ENCODE data around the gene CRNKL1.

DNA sequence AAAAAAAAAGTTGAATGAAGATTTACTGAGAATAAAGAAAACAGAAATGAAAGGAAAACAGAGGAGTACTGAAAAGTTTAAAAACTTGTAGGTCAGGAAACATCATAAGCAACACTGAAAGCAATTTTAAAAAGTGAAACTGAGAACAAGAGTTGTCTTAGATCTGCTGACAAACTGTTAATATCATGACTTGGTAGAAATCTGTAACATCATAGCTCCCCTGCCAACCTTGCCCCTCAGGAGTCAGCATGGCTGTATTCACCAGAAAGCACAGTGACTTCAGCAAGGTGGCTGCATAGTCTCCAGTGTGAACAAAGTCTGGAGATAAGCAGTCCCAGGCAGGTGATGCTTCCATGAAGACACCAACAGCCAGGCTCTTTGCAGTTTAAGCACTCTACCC lies 29.8 kb downstream of the CRNKL1 start:
- TF ChIP-seq, protein P1, sequence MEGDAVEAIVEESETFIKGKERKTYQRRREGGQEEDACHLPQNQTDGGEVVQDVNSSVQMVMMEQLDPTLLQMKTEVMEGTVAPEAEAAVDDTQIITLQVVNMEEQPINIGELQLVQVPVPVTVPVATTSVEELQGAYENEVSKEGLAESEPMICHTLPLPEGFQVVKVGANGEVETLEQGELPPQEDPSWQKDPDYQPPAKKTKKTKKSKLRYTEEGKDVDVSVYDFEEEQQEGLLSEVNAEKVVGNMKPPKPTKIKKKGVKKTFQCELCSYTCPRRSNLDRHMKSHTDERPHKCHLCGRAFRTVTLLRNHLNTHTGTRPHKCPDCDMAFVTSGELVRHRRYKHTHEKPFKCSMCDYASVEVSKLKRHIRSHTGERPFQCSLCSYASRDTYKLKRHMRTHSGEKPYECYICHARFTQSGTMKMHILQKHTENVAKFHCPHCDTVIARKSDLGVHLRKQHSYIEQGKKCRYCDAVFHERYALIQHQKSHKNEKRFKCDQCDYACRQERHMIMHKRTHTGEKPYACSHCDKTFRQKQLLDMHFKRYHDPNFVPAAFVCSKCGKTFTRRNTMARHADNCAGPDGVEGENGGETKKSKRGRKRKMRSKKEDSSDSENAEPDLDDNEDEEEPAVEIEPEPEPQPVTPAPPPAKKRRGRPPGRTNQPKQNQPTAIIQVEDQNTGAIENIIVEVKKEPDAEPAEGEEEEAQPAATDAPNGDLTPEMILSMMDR (IDR thresholded peaks at IDR 0.05; ENCODE audit: low read depth, low read length): no peak
- TF ChIP-seq POLR2A (IDR thresholded peaks at IDR 0.05; ENCODE audit: extremely low read depth, insufficient read length) (no peak), MYC (IDR thresholded peaks at IDR 0.05; ENCODE audit: low read depth, low read length) (no peak)
- TF ChIP-seq, protein P2, sequence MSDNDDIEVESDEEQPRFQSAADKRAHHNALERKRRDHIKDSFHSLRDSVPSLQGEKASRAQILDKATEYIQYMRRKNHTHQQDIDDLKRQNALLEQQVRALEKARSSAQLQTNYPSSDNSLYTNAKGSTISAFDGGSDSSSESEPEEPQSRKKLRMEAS (IDR thresholded peaks at IDR 0.05; ENCODE audit: low read depth, low read length): no peak

All from NB4 (cell line).